VCaP (cell line): ENCODE data around the gene CPXM2.

ENCODE experiments used
- H3K27ac ChIP-seq: fragments of 450-650 bp; 2 replicates; pipeline ENCODE4 v1.5.1; 2017
- CTCF ChIP-seq: fragments of 450-650 bp; conservative IDR thresholded peaks from 2 replicates; pipeline ENCODE4 v1.5.1; 2017; ENCODE audit warnings: mild to moderate bottlenecking, moderate library complexity

Gene CPXM2

GRCh38 chr10:123890226-123890625 lies 1.4 kb downstream of the CPXM2 start:
- TF ChIP-seq CTCF, result no peak
- H3K27ac ChIP-seq, result no peak overlapping the region

GRCh38 chr10:123889821-123890220 lies 1.8 kb downstream of the CPXM2 start:
- no peak overlapping the region for H3K27ac ChIP-seq
- no peak for TF ChIP-seq CTCF

- H3K27ac ChIP-seq, result no peak overlapping the region
- TF ChIP-seq CTCF, result no peak
Observed at GRCh38 chr10:123888751-123889150, 2.9 kb downstream of the CPXM2 start.

- no peak for TF ChIP-seq CTCF
- no peak overlapping the region for H3K27ac ChIP-seq
Observed at GRCh38 chr10:123888256-123888655, 3.4 kb downstream of the CPXM2 start.

- no peak for TF ChIP-seq CTCF
- no peak overlapping the region for H3K27ac ChIP-seq
Observed at GRCh38 chr10:123886292-123886691, 5.3 kb downstream of the CPXM2 start.

GRCh38 chr10:123885406-123886170 lies 6.0 kb downstream of the CPXM2 start:
- TF ChIP-seq CTCF, result no peak
- no peak overlapping the region for H3K27ac ChIP-seq

GRCh38 chr10:123884907-123885381 lies 6.7 kb downstream of the CPXM2 start:
- TF ChIP-seq CTCF, result no peak
- no peak overlapping the region for H3K27ac ChIP-seq
